Inflammatory macrophage (primary cell): ENCODE measurements around the gene RESF1.
"Not testable (repeated sequence)": the region's sequence is repeated elsewhere in the genome, so short reads cannot be mapped to it uniquely, and the experiment has no call there.

Source experiments
- DNase-seq, 2 donors: peaks; one replicate each; pipeline ENCODE4 v3.0.0-alpha.2; 2020 to 2022
- total RNA-seq, 18 experiments: gene quantifications; one replicate each; lab custom pipeline; 2026; ENCODE audit warnings: mixed read lengths in 6 of 18, inconsistent platforms in 2 of 18; lab: John Stamatoyannopoulos, UW

Gene RESF1, protein sequence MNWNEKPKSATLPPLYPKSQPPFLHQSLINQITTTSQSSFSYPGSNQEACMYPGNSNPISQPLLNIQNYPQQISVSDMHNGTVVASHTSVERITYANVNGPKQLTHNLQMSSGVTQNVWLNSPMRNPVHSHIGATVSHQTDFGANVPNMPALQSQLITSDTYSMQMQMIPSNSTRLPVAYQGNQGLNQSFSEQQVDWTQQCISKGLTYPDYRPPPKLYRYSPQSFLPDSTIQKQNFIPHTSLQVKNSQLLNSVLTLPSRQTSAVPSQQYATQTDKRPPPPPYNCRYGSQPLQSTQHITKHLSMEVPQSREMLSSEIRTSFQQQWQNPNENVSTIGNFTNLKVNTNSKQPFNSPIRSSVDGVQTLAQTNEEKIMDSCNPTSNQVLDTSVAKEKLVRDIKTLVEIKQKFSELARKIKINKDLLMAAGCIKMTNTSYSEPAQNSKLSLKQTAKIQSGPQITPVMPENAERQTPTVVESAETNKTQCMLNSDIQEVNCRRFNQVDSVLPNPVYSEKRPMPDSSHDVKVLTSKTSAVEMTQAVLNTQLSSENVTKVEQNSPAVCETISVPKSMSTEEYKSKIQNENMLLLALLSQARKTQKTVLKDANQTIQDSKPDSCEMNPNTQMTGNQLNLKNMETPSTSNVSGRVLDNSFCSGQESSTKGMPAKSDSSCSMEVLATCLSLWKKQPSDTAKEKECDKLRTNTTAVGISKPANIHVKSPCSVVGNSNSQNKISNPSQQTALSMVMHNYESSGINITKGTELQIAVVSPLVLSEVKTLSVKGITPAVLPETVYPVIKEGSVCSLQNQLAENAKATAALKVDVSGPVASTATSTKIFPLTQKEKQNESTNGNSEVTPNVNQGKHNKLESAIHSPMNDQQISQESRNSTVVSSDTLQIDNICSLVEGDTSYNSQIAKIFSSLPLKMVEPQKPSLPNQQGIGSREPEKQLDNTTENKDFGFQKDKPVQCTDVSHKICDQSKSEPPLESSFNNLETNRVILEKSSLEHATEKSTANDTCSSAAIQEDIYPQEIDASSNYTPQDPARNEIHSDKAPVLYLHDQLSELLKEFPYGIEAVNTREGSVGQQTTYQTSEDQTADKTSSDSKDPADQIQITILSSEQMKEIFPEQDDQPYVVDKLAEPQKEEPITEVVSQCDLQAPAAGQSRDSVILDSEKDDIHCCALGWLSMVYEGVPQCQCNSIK (N-terminal part only)
- total RNA-seq = 25.2 to 137 (median 52.5) reads per million in 18 experiments

DNA sequence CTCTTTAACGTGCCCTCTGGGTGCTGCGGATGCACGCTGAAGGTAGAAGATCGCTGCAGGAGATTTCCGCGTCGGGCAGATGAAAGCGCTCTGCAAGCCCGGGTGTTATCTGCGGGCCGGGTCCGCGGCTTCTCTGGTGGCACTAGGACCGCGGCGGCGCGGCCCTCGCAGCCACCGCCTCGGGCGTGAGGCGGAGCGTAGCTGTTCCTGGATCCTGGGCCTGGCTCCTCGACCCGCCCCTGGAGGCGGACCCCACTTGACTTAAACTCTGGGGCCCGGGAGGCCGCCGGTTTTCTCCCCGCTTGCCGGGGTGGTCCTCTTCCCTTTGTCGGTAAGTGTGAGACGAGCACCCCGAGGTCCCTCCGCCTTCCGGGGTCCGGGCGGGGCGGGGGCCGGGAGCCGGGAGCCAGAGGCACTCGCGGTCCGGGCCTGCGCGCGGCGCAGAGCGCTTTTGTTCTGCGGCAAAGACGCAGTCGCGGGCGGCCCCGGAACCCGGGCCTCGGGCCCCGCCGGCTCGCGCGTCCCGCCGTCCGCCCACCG, at the start of gene RESF1:
Gene RESF1 (plus strand): TSS at position 255 of the 540 bp plus-strand sequence. CDS start 21,541 bp downstream, outside the sequence.
- peak; percentile 81 to 90 for DNase-seq

GRCh38 chr12:31914927-31915326, 44.3 kb upstream of the RESF1 start:
- DNase-seq = no peak

GRCh38 chr12:31915446-31915845, 43.8 kb upstream of the RESF1 start:
- DNase-seq = no peak

GRCh38 chr12:31922341-31923062, 36.7 kb upstream of the RESF1 start:
- DNase-seq = no peak

GRCh38 chr12:31923063-31923412, 36.2 kb upstream of the RESF1 start:
- DNase-seq = no peak

DNA sequence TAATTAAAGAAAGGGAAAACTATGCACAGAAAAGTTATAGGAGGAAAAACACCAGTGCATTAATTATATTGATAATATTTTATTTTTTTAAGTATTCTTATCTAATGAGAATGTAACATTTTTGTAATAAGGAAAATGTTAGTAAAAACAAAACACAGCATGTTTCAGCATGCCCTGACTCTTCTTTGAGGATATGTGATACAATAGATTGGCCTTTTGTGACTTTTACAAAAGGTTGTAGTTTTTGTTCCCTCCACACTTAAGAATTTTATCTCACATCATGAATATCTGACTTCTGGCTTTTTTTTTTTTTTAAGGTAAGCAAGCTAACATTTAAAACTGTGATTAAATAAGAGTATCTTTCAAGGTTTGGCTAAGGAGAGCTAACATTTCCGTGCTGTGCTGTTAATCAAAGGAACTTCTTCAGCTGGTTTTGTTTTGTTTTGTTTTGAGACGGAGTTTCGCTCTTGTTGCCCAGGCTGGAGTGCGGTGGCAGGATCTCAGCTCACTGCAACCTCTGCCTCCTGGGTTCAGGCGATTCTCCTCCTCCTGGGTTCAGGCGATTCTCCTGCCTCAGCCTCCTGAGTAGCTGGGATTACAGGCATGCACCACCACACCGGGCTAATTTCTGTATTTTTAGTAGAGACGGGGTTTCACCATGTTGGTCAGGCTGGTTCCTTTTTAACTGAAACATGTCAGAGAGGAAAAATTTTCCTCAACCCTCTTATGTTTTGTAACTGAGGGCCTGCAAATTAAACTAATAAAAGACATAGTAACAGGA, 30.8 kb upstream of the RESF1 start:
- DNase-seq = no peak

DNA sequence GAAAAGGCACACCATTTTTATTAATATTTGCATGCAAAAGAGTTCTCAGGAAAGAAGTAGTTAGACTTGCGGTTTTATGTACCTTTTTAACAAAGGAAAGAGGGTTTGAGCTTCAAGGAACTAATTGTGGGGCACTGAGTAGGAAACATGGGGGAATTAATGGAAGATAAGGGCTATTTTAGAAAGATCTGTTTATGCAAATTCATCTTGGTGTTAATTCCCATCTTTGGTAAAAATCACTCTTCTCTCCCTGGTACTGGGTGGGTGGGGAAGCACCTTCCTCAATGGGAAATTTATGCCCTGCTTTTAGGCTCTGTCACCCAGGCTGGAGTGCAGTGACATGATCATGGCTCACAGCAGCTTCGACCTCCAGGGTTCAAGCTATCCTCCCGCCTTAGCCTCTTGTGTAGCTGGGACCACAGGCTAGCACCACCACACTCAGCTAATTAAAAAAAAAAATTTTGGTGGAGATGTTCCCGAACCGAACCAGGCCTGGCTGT, 30.1 kb upstream of the RESF1 start:
- no peak for DNase-seq

DNA sequence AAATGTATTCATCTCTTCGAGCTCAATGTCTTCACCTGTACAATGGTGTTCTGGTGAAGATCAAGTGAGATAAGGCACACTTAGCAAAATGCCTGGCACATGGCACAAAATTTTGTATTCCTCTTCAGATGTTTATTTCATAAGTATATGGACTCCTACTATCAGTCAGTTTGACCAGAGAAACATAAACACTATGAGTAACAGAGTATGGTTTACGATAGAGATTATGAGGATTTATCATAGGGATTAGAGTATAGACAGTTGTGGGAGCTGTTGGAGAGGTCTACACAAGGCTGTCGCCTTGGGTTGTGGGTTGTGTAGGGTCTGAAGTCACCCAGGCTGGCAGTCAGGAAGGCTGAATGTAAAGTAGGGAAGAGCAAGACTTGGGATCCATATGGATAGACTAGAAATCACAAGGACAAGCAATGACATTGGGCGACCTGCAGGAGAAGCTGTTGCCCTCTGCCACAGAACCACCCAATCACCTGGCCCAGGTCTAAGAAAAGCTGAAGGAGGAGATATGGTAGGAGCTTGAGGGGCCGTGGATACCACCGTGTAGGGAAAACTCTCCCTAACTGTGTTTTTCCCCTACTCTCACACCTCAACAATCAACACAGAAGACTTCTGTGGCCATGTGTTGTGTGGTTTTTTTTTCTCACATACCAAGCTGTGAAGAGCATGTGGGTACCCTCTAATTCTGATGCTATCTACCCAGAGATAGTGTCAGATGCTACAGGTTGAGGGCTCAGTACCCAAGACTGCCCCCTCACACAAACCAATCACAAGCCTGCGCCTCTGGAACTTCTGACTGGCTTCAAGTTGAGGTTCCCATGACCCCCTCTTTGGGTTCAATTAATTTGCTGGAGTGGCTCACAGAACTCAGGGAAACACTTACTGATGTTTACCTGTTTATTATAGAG, 27.2 kb upstream of the RESF1 start:
- no peak for DNase-seq

GRCh38 chr12:31944299-31944698, 14.9 kb upstream of the RESF1 start:
- no peak for DNase-seq

DNA sequence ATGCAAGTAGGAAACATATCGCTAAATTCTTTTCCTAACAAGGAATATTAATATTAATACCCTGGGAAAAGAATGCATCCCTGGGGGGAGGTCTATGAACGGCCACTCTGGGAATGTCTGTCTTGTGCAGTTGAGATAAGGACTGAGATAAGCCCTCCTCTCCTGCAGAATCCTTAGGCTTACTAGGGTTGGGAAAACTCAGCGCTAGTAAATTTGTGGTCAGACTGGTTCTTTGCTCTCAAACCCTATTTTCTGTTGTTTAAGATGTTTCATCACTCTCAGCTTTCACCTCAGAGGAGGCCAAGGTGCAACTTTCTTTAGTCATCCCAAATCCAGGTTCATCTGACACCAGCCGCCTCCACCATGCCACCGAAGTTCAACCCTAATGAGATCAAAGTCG, 11.2 kb upstream of the RESF1 start:
- no peak for DNase-seq

GRCh38 chr12:31948697-31949359, 10.4 kb upstream of the RESF1 start:
- DNase-seq = not testable (repeated sequence)

GRCh38 chr12:31950088-31950487, 9.1 kb upstream of the RESF1 start:
- no peak for DNase-seq

DNA sequence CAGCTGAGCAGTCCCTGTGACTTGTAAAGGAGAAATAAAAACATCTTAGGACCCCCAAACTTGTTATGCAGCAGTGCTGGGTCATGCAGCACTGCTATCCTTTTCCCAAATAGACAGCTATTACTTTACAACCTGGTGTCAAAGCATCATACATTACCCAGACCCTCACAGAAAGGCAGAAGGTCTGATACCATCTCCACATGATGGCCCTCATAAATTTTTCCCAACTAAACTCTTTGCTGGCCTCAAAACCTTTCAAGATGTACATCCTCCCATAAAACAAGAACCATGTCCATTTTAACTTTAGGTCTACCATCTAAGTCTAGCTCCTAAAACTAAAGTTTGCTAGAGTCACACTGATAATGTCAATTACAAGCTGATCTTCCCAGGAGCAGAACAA, 8.7 kb upstream of the RESF1 start:
- no peak for DNase-seq

GRCh38 chr12:31951008-31951407, 8.2 kb upstream of the RESF1 start:
- no peak for DNase-seq

- DNase-seq = no peak
Measured at GRCh38 chr12:31951939-31952338, 7.3 kb upstream of the RESF1 start.

DNA sequence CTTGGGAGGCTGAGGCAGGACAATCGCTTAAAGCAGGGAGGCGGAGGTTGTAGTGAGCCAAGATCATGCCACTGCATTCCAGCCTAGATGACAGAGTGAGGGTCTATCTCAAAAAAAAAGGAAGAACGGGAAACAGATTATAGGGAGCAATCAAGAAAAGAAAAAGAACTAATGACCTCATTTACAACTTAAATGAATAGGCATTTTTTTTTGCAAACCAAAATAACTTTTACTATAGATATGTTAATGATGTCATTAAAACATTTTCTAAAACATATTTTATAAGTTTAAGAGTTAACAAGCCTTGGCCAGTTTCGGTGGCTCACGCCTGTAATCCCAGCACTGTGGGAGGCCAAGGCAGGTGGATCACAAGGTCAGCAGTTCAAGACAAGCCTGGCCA, 6.8 kb upstream of the RESF1 start:
- no peak for DNase-seq

DNA sequence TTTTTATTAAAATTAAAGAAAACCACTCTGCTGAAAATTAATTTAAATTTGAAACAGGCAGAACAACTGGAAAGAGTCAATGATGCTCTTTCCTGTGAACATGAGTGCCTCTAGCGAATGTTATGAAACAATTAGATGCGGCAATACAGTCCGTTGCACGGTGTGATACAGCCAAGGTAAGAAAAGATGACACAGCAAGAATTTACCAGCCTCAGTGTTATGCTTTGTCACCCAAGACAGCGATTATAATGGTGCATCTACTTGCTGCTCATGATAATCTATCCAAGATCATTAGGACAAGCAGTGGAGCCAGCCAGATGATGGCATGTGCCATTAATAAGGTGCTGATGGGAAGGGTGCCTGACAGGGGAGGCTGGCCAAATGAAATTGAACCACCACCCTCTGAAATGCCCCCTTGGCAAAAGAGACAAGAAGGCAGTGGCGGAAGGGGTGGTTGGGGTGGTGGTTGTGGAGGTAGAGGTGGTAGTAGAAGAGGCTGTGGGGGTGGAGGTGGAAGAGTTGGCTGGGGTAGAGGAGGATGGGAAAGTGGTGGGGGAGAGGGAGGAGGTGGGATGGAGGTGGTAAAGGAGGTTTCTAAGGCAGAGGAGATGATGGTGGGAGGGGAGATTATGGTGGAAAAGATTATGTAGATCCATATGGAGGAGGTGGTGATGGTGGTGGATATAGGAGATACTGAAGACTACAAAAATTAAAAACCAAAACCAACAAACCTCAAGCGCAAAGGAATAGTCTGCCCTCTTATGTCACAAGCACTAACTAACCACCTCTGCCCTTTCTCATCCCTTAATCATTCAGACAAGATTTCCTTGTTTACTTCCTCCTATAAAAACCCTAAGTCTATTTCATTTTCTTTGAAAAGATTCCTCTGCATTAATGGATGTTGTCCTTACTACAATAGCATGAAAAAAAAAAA, 4.0 kb upstream of the RESF1 start:
- DNase-seq = no peak

- no peak for DNase-seq
Measured at GRCh38 chr12:31958569-31959160, 550 bp upstream of the RESF1 start.
